H1 (cell line): Measurements from ENCODE around the gene CTAG2.
"Not testable (repeated sequence)": the region's sequence is repeated elsewhere in the genome, so short reads cannot be mapped to it uniquely, and the experiment has no call there.

Source experiments
- ATF3 ChIP-seq: IDR thresholded peaks from 2 replicates; pipeline ENCODE4 v1.6.1; 2011; ENCODE audit warnings: low read depth, mild to moderate bottlenecking, low read length; ENCODE audit not compliant: insufficient read depth
- CTCF ChIP-seq, 3 experiments: IDR thresholded peaks; 1 replicate in 2 of 3; 2 replicates in 1 of 3; pipeline versions ENCODE4 v1.5.1 to v1.6.1; 2011; ENCODE audit warnings: low read length in 3 of 3, mild to moderate bottlenecking in 3 of 3, inconsistent platforms in 2 of 3, low read depth in 1 of 3, moderate library complexity in 1 of 3; ENCODE audit not compliant: insufficient read depth in 1 of 3; ENCODE audit errors: control extremely low read depth in 1 of 3
- EZH2 ChIP-seq: fragments of 200-600 bp; sonication (generic); IDR thresholded peaks from 2 replicates; pipeline ENCODE4 v1.7.1; 2012; ENCODE audit warnings: low read depth, mild to moderate bottlenecking, moderate library complexity, low read length, inconsistent platforms; ENCODE audit not compliant: severe bottlenecking
- HDAC2 ChIP-seq, 2 experiments: fragments of 300-600 bp in 1 of 2; sonication (generic) in 1 of 2; IDR thresholded peaks; 2 replicates each; pipeline ENCODE4 v1.6.1; 2011 to 2012; ENCODE audit warnings: low read depth in 2 of 2, low read length in 2 of 2, mild to moderate bottlenecking in 2 of 2, moderate library complexity in 2 of 2, borderline replicate concordance in 1 of 2, inconsistent platforms in 1 of 2
- MAX ChIP-seq: IDR thresholded peaks from 2 replicates; pipeline ENCODE4 v1.6.1; 2012; ENCODE audit warnings: inconsistent platforms
- POLR2A ChIP-seq, 2 experiments: IDR thresholded peaks; 1 replicate in 1 of 2; 2 replicates in 1 of 2; pipeline ENCODE4 v1.6.1; 2011; ENCODE audit warnings: low read depth in 2 of 2, low read length in 2 of 2, mild to moderate bottlenecking in 2 of 2; ENCODE audit errors: control extremely low read depth in 1 of 2

- not testable (repeated sequence) for TF ChIP-seq HDAC2 (IDR thresholded peaks at IDR 0.05; ENCODE audit: borderline replicate concordance in 1 of 2, low read depth in 2 of 2, low read length in 2 of 2); ATF3; CTCF (IDR thresholded peaks at IDR 0.05; ENCODE audit: control extremely low read depth in 1 of 3, insufficient read depth in 1 of 3, low read depth in 1 of 3, low read length in 3 of 3); POLR2A (IDR thresholded peaks at IDR 0.05; ENCODE audit: control extremely low read depth in 1 of 2, low read depth in 2 of 2, low read length in 2 of 2); EZH2; MAX
Measured at GRCh38 chrX:154690438-154690837, 37.1 kb upstream of the CTAG2 start.
